ENCODE results near the gene PNMA6F.

The PNMA6F gene

GRCh38 chrX:153365670-153366069, 44.1 kb upstream of the PNMA6F start:
- no peak for TF ChIP-seq CTCF (IDR thresholded peaks at IDR 0.05; ENCODE audit: low read depth, low read length, missing control alignments)
- no peaks in the 10 kb centered on the region for H3K36me3 ChIP-seq (replicated peaks)
- no peak overlapping the region for H3K27ac ChIP-seq
- no peak for DNase-seq
- no peak overlapping the region for H3K4me3 ChIP-seq (ENCODE audit: low read depth, low read length)
- in situ Hi-C loops (cut with HindIII; ENCODE audit: low pct_ligation_motif_present, low sequenced_read_pairs), result no loop called here
- no peaks in the 10 kb centered on the region for H3K27me3 ChIP-seq (replicated peaks)

- Histone ChIP-seq H3K27ac (no peak overlapping the region), H3K36me3 (replicated peaks) (no peaks in the 10 kb centered on the region), H3K27me3 (replicated peaks) (no peaks in the 10 kb centered on the region), H3K4me3 (ENCODE audit: low read depth, low read length) (no peak overlapping the region)
- in situ Hi-C loops (cut with HindIII; ENCODE audit: low pct_ligation_motif_present, low sequenced_read_pairs), result no loop called here
- DNase-seq, result no peak
- TF ChIP-seq CTCF (IDR thresholded peaks at IDR 0.05; ENCODE audit: low read depth, low read length, missing control alignments), result no peak
Observed at GRCh38 chrX:153361781-153362397, 40.3 kb upstream of the PNMA6F start.

- TF ChIP-seq CTCF (IDR thresholded peaks at IDR 0.05; ENCODE audit: low read depth, low read length, missing control alignments), result no peak
- DNase-seq, result no peak
- H3K27ac ChIP-seq, result no peak overlapping the region
Observed at GRCh38 chrX:153357877-153358276, 36.3 kb upstream of the PNMA6F start.

GRCh38 chrX:153353416-153353815, 31.8 kb upstream of the PNMA6F start:
- H3K36me3 ChIP-seq (replicated peaks), result no peaks in the 10 kb centered on the region
- no peak overlapping the region for H3K4me3 ChIP-seq (ENCODE audit: low read depth, low read length)
- no peak for DNase-seq
- in situ Hi-C loops (cut with HindIII; ENCODE audit: low pct_ligation_motif_present, low sequenced_read_pairs), result no loop called here
- no peak for TF ChIP-seq CTCF (IDR thresholded peaks at IDR 0.05; ENCODE audit: low read depth, low read length, missing control alignments)
- no peaks in the 10 kb centered on the region for H3K27me3 ChIP-seq (replicated peaks)
- H3K27ac ChIP-seq, result no peak overlapping the region

More at GRCh38 chrX:153357877-153358276, 36.3 kb upstream of the PNMA6F start:
- in situ Hi-C loops (cut with HindIII; ENCODE audit: low pct_ligation_motif_present, low sequenced_read_pairs), result no loop called here
- Histone ChIP-seq H3K4me3 (ENCODE audit: low read depth, low read length) (no peak overlapping the region), H3K36me3 (replicated peaks) (no peaks in the 10 kb centered on the region), H3K27me3 (replicated peaks) (no peaks in the 10 kb centered on the region)

- Histone ChIP-seq H3K27me3 (replicated peaks) (no peaks in the 10 kb centered on the region), H3K4me3 (ENCODE audit: low read depth, low read length) (no peak overlapping the region), H3K36me3 (replicated peaks) (no peaks in the 10 kb centered on the region), H3K27ac (no peak overlapping the region)
- in situ Hi-C loops (cut with HindIII; ENCODE audit: low pct_ligation_motif_present, low sequenced_read_pairs), result no loop called here
- no peak for TF ChIP-seq CTCF (IDR thresholded peaks at IDR 0.05; ENCODE audit: low read depth, low read length, missing control alignments)
- DNase-seq, result no peak
Observed at GRCh38 chrX:153352858-153353257, 31.3 kb upstream of the PNMA6F start.

GRCh38 chrX:153351981-153352380, 30.4 kb upstream of the PNMA6F start:
- Histone ChIP-seq H3K36me3 (replicated peaks) (peaks cover 6% of the 10 kb centered on the region), H3K4me3 (ENCODE audit: low read depth, low read length) (no peak overlapping the region), H3K27ac (no peak overlapping the region), H3K27me3 (replicated peaks) (no peaks in the 10 kb centered on the region)
- DNase-seq, result no peak
- TF ChIP-seq CTCF (IDR thresholded peaks at IDR 0.05; ENCODE audit: low read depth, low read length, missing control alignments), result no peak
- in situ Hi-C loops (cut with HindIII; ENCODE audit: low pct_ligation_motif_present, low sequenced_read_pairs), result no loop called here

Measured in brain microvascular endothelial cell (primary cell).